Astrocyte (in vitro differentiated cells and primary cell): ENCODE results near the gene SLC9A3.

Experiments used
- EZH2 ChIP-seq: IDR thresholded peaks from 2 replicates; pipeline ENCODE4 v1.6.1; 2012; ENCODE audit warnings: mild to moderate bottlenecking, low read length, inconsistent platforms; ENCODE audit not compliant: insufficient read depth
- TF ChIP-seq, protein P1 (sequence below): IDR thresholded peaks from 2 replicates; pipeline ENCODE4 v1.5.1; 2011; ENCODE audit warnings: low read depth, mild to moderate bottlenecking, inconsistent platforms, low read length, moderate library complexity; ENCODE audit not compliant: insufficient read depth

- TF ChIP-seq, protein P1, sequence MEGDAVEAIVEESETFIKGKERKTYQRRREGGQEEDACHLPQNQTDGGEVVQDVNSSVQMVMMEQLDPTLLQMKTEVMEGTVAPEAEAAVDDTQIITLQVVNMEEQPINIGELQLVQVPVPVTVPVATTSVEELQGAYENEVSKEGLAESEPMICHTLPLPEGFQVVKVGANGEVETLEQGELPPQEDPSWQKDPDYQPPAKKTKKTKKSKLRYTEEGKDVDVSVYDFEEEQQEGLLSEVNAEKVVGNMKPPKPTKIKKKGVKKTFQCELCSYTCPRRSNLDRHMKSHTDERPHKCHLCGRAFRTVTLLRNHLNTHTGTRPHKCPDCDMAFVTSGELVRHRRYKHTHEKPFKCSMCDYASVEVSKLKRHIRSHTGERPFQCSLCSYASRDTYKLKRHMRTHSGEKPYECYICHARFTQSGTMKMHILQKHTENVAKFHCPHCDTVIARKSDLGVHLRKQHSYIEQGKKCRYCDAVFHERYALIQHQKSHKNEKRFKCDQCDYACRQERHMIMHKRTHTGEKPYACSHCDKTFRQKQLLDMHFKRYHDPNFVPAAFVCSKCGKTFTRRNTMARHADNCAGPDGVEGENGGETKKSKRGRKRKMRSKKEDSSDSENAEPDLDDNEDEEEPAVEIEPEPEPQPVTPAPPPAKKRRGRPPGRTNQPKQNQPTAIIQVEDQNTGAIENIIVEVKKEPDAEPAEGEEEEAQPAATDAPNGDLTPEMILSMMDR: no peak
- no peak for TF ChIP-seq EZH2
These were observed 98.5 kb downstream of the SLC9A3 start for GRCh38 chr5:425714-426113.
